ENCODE results near the gene CUL3.

The CUL3 gene

GRCh38 chr2:224466304-224466895 lies 118.8 kb downstream of the CUL3 start:
- no peak for DNase-seq

- no peak for DNase-seq
Measured at GRCh38 chr2:224461391-224461790, 123.8 kb downstream of the CUL3 start.

- DNase-seq: no peak
Measured at GRCh38 chr2:224457408-224458096, 127.6 kb downstream of the CUL3 start.

- no peak for DNase-seq
Measured at GRCh38 chr2:224453892-224454291, 131.3 kb downstream of the CUL3 start.

- DNase-seq: no peak
Measured at GRCh38 chr2:224449212-224450147, 135.7 kb downstream of the CUL3 start.

GRCh38 chr2:224448236-224448635 lies 136.9 kb downstream of the CUL3 start:
- DNase-seq: no peak

GRCh38 chr2:224444783-224445182 lies 140.4 kb downstream of the CUL3 start:
- no peak for DNase-seq

- no peak for DNase-seq
Measured at GRCh38 chr2:224444021-224444420, 141.1 kb downstream of the CUL3 start.

- DNase-seq: no peak
Measured at GRCh38 chr2:224442071-224442967, 142.8 kb downstream of the CUL3 start.

GRCh38 chr2:224440988-224441387 lies 144.2 kb downstream of the CUL3 start:
- no peak for DNase-seq

- DNase-seq: no peak
Measured at GRCh38 chr2:224438726-224439125, 146.4 kb downstream of the CUL3 start.

GRCh38 chr2:224436634-224437033 lies 148.5 kb downstream of the CUL3 start:
- no peak for DNase-seq

GRCh38 chr2:224434618-224435017 lies 150.5 kb downstream of the CUL3 start:
- no peak for DNase-seq

- DNase-seq: no peak
Measured at GRCh38 chr2:224433442-224433841, 151.7 kb downstream of the CUL3 start.

GRCh38 chr2:224432003-224432579 lies 153.1 kb downstream of the CUL3 start:
- no peak for DNase-seq

- DNase-seq: no peak
Measured at GRCh38 chr2:224429441-224429810, 155.7 kb downstream of the CUL3 start.

GRCh38 chr2:224428787-224429440 lies 156.2 kb downstream of the CUL3 start:
- DNase-seq: no peak

GRCh38 chr2:224427471-224427870 lies 157.7 kb downstream of the CUL3 start:
- DNase-seq: no peak

- DNase-seq: no peak
Measured at GRCh38 chr2:224426656-224427055, 158.5 kb downstream of the CUL3 start.

- DNase-seq: no peak
Measured at GRCh38 chr2:224421065-224421464, 164.1 kb downstream of the CUL3 start.

All from NCI-H524 treated with DMSO at 0.1 percent for 48 hours (cell line).